ENCODE results near the gene HAPSTR1. TPM values are rescaled to one million over a fixed set of nuclear protein-coding genes. Genes with fewer than 3 reads are reported as not detected.

HAPSTR1 gene
- total and polyA plus RNA-seq, 2 of the 8 experiments (the other 6 are each of a cell fraction or from before 2014, with no cell fraction given): 11.9 to 66.1 TPM

GRCh38 chr16:9090960-9091866 lies at the start of gene HAPSTR1 (continued):
- TF ChIP-seq USF2 (IDR thresholded peaks at IDR 0.05; ENCODE audit: low read length) (peak; percentile 90), SIRT6 (IDR thresholded peaks at IDR 0.05; ENCODE audit: low read length) (no peak)

Measured in H1 (cell line).